HG02623 (cell line): ENCODE results near the gene TEKT3.

ENCODE experiments used
- ATAC-seq: cut with Tn5 transposase; IDR thresholded peaks from one replicate; pipeline ENCODE4 v1.9.1; 2021; ENCODE audit warnings: moderate library complexity; ENCODE audit not compliant: unreplicated experiment

Gene TEKT3

GRCh38 chr17:15298176-15298575, 43.2 kb downstream of the TEKT3 start:
- no peak for ATAC-seq

DNA sequence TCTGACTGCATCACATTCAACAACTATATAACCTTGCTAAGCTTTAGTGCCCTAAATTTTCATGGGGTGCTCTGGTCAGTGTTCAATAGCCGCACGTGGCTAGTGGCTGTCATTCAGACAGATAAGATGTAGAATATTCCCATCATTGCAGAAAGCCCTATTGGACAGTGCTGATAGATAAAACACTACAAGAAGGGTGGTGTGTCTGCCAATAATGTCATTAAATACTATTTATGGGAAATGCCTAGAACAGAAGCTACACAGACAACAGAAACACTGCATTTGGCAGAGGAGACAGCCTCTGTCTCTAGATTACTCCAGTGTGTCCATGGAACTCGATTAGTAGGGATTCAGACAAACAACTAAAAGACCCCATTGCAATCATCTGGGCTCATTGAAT, 47.8 kb downstream of the TEKT3 start:
- no peak for ATAC-seq

DNA sequence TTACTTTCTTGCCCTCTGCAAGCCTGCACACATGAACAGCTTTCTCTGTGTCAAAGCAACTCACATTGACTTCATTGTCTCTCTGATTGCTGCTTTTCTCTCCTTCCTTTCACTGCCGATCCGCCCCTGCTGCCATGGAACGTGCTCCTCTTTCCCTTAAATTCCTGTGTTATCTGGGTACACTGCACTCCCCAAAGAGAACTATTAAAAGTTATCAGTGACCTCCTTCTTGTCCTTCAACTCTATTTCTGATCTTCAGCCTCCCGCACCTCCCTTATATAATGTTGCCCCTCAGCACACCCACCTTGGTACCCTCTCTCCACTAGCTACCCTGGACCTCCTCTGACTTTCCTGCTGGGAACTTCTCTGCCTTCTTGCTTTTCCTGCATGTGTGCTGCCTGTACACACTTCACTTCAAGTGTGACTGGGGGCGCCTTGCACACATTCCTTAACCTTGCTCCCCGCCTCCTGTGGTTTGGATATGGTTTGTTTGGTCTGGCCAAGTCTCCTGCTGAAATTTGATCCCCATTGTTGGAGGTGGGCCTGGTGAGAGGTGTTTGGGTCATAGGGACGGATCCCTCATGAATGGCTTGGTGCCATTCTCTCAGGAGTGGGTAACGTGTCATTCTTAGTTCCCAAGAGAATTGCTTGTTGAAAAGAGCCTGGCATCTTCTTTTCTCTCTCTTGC, 49.6 kb downstream of the TEKT3 start:
- no peak for ATAC-seq

- no peak for ATAC-seq
These were observed 50.8 kb downstream of the TEKT3 start for GRCh38 chr17:15290605-15291004.

DNA sequence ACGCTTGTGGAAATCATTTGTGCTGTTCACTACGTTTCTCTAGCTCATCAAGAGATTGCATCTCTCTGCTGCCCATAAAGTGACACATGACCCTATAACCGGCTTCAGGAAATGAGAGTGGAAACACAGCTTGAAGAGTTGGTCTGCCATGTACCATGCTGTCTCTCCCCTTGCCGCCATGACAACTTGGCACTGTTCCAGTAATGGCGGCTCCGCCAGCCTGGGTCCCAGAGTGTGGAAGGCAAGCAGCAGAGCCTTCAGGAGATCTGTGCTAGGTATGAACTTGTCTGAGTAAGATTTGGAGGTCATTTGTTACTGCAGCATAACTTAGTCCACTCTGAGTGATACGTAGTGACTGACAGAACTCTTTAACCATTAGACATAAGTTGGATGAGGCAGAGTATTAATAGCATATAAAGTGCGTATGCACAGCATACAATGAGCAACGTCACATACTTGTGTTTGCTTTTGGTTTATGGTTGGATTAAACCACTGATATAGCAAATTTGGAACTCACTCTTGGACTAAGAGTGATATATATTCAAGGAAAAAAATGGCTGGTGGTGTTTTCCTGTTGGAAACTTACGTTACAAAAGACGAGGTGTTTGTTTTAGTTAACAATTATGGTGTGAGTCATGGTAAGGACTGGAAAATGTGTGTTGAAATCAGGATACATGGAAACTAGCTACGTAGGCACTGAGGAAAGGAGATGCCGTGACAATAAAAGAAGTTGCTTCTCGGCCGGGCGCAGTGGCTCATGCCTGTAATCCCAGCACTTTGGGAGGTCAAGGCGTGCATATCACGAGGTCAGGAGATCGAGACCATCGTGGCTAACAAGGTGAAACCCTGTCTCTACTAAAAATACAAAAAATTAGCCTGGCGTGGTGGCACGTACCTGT, 51.9 kb downstream of the TEKT3 start:
- no peak for ATAC-seq

DNA sequence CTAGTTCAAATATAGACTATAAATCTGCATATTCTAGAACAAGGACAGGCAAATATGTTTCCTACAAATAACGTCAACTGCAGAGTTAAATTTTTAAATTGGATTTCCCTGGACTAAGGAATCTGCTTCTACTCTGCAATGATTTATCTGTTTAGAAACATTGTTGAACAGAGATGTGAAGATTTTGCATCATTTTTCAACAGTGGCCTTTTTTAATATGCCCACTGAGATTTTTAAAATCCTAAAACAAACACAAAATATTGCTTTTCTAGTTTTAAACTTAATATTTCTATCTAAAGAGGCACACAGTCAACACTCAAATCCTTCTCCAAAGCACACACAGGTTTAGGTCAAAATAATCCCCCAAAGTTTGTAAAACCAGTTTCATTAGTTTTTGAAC, 52.5 kb downstream of the TEKT3 start:
- no peak for ATAC-seq

DNA sequence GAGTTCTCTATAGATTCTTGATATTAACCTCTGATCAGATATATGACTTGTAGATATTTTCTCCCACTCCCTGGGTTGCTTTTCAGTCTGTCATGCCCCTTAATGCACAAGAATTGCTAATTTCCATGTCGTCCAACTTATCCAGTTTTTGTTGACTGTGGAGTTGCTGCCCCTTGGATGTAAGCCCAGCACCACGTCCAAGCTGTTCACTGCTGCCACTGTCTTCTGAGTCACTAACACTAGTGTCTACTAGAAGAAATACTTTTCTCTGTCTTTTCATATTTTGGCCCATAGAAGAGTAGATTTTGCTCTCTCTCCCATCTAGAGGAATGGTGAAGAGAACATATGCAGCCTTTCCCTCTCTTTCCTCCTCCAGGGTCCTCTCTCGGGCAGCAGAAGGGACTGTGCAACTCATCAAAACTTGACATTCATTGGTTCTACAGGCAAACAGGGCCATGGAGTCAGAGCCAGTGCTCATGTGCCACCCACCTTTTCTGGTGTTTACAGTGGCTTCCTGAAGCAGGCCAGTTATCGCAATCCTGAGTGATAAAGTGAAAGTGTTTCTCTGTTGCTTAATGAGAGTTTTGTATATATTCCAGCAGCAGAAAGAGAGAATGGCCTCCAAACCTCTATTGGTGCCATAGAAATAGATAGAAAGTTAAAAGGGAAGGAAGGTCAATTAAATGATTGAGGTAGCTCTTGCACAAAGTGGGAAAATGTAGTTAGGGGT, 53.7 kb downstream of the TEKT3 start:
- no peak for ATAC-seq

GRCh38 chr17:15285466-15285865, 55.9 kb downstream of the TEKT3 start:
- ATAC-seq = no peak

GRCh38 chr17:15284537-15284936, 56.9 kb downstream of the TEKT3 start:
- ATAC-seq = no peak

- ATAC-seq = no peak
These were observed 57.3 kb downstream of the TEKT3 start for GRCh38 chr17:15284107-15284506.

DNA sequence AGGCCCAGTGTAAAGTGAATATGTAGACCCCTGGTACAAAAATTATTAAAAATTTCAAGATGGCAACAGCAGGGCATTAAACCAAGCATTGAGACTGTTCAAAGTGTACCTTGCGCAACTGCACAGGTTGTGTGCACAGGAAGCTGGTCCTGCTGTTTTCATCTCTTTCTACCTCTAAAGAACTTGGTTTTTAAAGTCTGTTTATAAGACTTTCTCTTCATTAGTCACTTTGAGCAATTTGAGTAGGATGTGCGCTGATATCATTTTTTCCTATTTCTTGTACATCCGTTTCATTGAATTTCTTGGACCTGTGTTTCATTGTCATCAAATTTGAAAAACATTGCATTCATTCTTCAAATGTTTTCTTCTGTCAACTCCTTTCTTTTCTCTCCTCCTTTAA, 59.5 kb downstream of the TEKT3 start:
- ATAC-seq = no peak

- no peak for ATAC-seq
These were observed 62.4 kb downstream of the TEKT3 start for GRCh38 chr17:15278924-15279477.

- ATAC-seq = no peak
These were observed 63.0 kb downstream of the TEKT3 start for GRCh38 chr17:15278380-15278779.

- ATAC-seq = no peak
These were observed 67.4 kb downstream of the TEKT3 start for GRCh38 chr17:15274017-15274416.

DNA sequence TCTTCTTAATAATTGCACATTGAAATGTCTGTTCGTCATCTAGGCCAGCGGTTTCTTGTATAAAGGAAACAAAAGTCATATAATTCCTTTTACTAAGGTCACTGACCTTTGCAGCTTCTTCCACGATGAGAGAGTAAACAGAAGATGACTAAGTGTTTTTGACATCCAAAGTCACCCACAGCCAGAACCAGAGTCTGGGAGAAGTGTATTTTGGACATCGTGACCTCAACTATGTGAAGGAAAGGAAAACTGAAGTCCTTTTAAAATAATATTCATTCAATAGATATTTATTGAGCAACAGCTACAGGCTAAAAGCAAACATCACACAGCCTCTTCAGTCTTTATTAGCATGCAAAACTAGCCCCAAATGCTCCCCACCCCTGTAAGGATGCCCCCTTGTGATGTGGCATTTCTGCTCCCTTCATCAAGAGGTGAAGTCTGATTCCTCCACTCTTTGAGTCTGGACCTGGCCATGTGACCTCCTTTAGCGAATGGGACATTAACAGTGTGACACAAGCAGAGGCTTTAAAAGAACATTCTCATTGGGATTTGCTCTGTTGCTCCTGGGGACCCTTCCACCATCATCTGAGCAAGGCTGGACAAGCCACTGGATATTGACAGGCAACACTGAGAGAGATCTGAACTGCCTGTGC, 68.1 kb downstream of the TEKT3 start:
- no peak for ATAC-seq

GRCh38 chr17:15271741-15272140, 69.7 kb downstream of the TEKT3 start:
- ATAC-seq = no peak

DNA sequence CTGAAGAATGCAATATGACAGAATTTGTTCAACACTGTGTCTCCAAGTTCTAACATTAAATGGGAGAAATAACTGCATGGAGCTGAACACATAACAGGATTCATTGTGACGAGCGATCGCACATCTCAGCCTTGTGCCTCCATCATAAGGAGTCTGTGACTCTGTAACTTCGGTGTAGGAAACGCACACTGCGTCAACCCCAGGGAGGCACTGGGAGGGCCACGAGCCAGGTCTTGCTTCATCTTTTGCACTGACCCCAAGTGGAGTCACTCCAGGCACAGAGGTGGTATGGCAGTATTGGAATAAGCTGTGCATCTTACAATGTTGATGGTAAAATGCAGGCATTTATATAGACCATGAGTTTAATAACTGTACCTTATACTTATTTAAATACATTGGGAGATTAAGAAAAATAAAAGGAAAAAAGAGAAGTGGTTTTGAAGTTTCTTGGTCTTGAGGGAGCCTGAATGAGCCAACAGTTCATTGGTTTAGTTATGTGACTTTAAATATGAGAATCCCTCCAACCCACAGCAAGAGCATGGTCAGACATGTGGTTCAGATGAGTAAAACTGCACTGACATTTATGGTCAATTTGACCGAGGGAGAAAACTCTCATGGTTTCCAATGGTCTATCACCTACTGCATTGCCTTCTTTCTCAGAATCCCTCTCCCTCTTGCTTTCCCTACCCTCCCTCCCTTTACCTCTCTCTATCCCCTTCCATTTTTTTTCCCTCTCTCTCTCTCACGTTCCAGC, 70.6 kb downstream of the TEKT3 start:
- no peak for ATAC-seq

- no peak for ATAC-seq
These were observed 71.7 kb downstream of the TEKT3 start for GRCh38 chr17:15269780-15270089.

DNA sequence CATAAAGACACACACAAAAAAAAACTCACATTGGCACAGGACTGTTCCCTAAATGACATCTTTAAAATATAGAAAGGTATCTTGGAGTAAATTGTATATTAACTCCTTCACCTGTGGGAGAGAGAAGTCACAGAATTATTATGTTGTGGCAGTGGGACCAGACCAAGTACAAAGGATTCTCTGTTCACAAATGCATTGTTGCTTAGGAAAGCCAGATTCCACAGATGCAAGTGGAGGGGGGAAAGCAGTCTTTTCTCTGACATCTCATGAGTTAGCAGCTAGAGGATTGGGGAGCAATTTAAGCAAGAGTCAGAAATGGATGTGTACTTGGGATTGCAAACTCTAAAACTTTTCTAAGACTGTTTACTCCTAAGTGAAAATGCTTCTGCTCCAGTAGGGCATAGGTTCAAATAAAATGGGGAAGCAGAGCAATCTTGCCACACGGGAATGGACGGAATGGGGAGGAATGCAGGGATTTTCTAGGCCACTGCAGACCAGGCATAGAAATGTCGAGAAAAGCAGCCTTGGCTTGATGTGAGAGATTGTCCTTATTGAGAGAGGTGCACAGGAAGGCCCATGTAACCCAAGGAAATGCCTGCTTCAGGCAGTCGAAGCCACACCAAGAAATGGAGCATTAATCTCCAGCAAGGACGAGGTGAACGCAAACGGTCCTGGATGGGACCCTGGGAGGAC, 72.2 kb downstream of the TEKT3 start:
- ATAC-seq = no peak

- no peak for ATAC-seq
These were observed 72.9 kb downstream of the TEKT3 start for GRCh38 chr17:15268461-15268860.
